GM19238 (cell line): ENCODE results near the gene STXBP3.

Experiments
- DNase-seq: peaks from one replicate; pipeline ENCODE4 v3.0.0; 2011; ENCODE audit warnings: low spot score; ENCODE audit not compliant: insufficient read length

Gene STXBP3

GRCh38 chr1:108801101-108801500 is 54.6 kb downstream of the STXBP3 start:
- DNase-seq = no peak

- DNase-seq = no peak
Observed at GRCh38 chr1:108803548-108803947, 57.1 kb downstream of the STXBP3 start.

GRCh38 chr1:108808438-108808837 is 62.0 kb downstream of the STXBP3 start:
- no peak for DNase-seq

- no peak for DNase-seq
Observed at GRCh38 chr1:108811611-108812010, 65.1 kb downstream of the STXBP3 start.

GRCh38 chr1:108813326-108813725 is 66.9 kb downstream of the STXBP3 start:
- no peak for DNase-seq

GRCh38 chr1:108814343-108815125 is 68.1 kb downstream of the STXBP3 start:
- DNase-seq = no peak

GRCh38 chr1:108815566-108815965 is 69.1 kb downstream of the STXBP3 start:
- DNase-seq = no peak

GRCh38 chr1:108816049-108816893 is 69.8 kb downstream of the STXBP3 start:
- no peak for DNase-seq

- no peak for DNase-seq
Observed at GRCh38 chr1:108817016-108817415, 70.5 kb downstream of the STXBP3 start.

GRCh38 chr1:108817811-108818210 is 71.3 kb downstream of the STXBP3 start:
- DNase-seq = no peak

- DNase-seq = no peak
Observed at GRCh38 chr1:108819878-108820277, 73.4 kb downstream of the STXBP3 start.

- no peak for DNase-seq
Observed at GRCh38 chr1:108823632-108824031, 77.2 kb downstream of the STXBP3 start.

GRCh38 chr1:108824051-108824450 is 77.6 kb downstream of the STXBP3 start:
- no peak for DNase-seq

- DNase-seq = no peak
Observed at GRCh38 chr1:108826081-108826635, 79.7 kb downstream of the STXBP3 start.

- DNase-seq = peak; percentile 57
Observed at GRCh38 chr1:108828074-108828961, 81.8 kb downstream of the STXBP3 start.

GRCh38 chr1:108829498-108829916 is 83.0 kb downstream of the STXBP3 start:
- no peak for DNase-seq

GRCh38 chr1:108830119-108831008 is 83.9 kb downstream of the STXBP3 start:
- DNase-seq = no peak

- no peak for DNase-seq
Observed at GRCh38 chr1:108831225-108831624, 84.8 kb downstream of the STXBP3 start.

GRCh38 chr1:108832929-108833328 is 86.5 kb downstream of the STXBP3 start:
- DNase-seq = no peak

- no peak for DNase-seq
Observed at GRCh38 chr1:108841703-108842102, 95.2 kb downstream of the STXBP3 start.
